HepG2 (cell line): ENCODE data around the gene CYP17A1. TPM values are rescaled to one million over a fixed set of nuclear protein-coding genes. Genes with fewer than 3 reads are reported as not detected.
"Not testable (repeated sequence)": the region's sequence is repeated elsewhere in the genome, so short reads cannot be mapped to it uniquely, and the experiment has no call there.

Source experiments
- ATAC-seq: fragments of 200-7000 bp; cut with Tn5 transposase; 3 replicates; pipeline ENCODE4 v1.9.1; 2020; ENCODE audit warnings: mild to moderate bottlenecking, moderate library complexity
- BruUV-seq: library from RNA; stranded (reverse); fragments of 400-500 nt; replicated peaks from 2 replicates; lab custom pipeline; 2021; lab: Mats Ljungman, UMichigan
- CTCF ChIA-PET: fragments of 300-600 bp; formaldehyde crosslinking; extraction: SDS; loops from one replicate; lab custom pipeline; 2021; ENCODE audit warnings: low total read pairs, inconsistent platforms, low intra/inter-chr PET ratio; lab: Yijun Ruan, JAX
- POLR2A ChIA-PET: fragments of 350-600 bp; sonication (Branson Sonifier 250); formaldehyde crosslinking; loops from one replicate; lab custom pipeline; 2020; ENCODE audit warnings: antibody characterized with exemption, inconsistent platforms; lab: Yijun Ruan, JAX
- DNase-seq: peaks from one replicate; pipeline ENCODE4 v3.0.0-alpha.2; 2015; ENCODE audit warnings: low spot score
- FAIRE-seq: peaks from 3 replicates; lab custom pipeline; 2011; peaks lifted over from hg19 to GRCh38; lab: Jason Lieb, UNC
- H2AFZ ChIP-seq: one replicate; pipeline ENCODE4 v1.6.1; 2011; ENCODE audit warnings: low read length, inconsistent platforms
- H3K27ac ChIP-seq: fragments of 300-600 bp; 3 replicates; pipeline ENCODE4 v1.8.0; 2011; ENCODE audit warnings: mixed run types, mild to moderate bottlenecking, mixed read lengths, low read length, inconsistent platforms; ENCODE audit not compliant: insufficient read depth; ENCODE audit errors: extremely low read length
- H3K27me3 ChIP-seq, 2 experiments: fragments of 200-600 bp in 1 of 2; 2 replicates in 1 of 2; 3 replicates in 1 of 2; pipeline versions ENCODE4 v1.6.0 to v1.8.0; 2011; ENCODE audit warnings: low read length in 2 of 2, mild to moderate bottlenecking in 2 of 2, moderate library complexity in 2 of 2, inconsistent platforms in 1 of 2; ENCODE audit not compliant: insufficient read depth in 2 of 2, control insufficient read depth in 1 of 2
- H3K36me3 ChIP-seq, 2 experiments: fragments of 200-600 bp in 1 of 2; replicated peaks in 1 of 2; 2 replicates in 1 of 2; 3 replicates in 1 of 2; pipeline versions ENCODE4 v1.5.1 to v1.8.0; 2011; ENCODE audit warnings: low read length in 2 of 2, inconsistent platforms in 1 of 2; ENCODE audit not compliant: insufficient read depth in 2 of 2, control insufficient read depth in 1 of 2
- H3K4me1 ChIP-seq: 2 replicates; pipeline ENCODE4 v1.5.1; 2012; ENCODE audit warnings: low read length, inconsistent platforms; ENCODE audit not compliant: insufficient read depth
- H3K4me2 ChIP-seq: 2 replicates; pipeline ENCODE4 v1.6.0; 2011; ENCODE audit warnings: low read depth, low read length, inconsistent platforms
- H3K4me3 ChIP-seq, 3 experiments: fragments of 200-600 bp in 1 of 3; sonication (generic), shearing (Covaris generic) in 1 of 3; replicated peaks in 1 of 3; 2 replicates each; pipeline ENCODE4 v1.5.1; 2011 to 2016; ENCODE audit warnings: low read length in 3 of 3, inconsistent platforms in 2 of 3, low read depth in 2 of 3, mild to moderate bottlenecking in 2 of 3, control low read depth in 1 of 3, mixed read lengths in 1 of 3; ENCODE audit not compliant: insufficient read depth in 1 of 3
- H3K79me2 ChIP-seq: one replicate; pipeline ENCODE4 v1.6.1; 2011; ENCODE audit warnings: low read length, inconsistent platforms; ENCODE audit not compliant: insufficient read depth
- H3K9ac ChIP-seq: 2 replicates; pipeline ENCODE4 v1.6.0; 2011; ENCODE audit warnings: mild to moderate bottlenecking, low read depth, low read length, inconsistent platforms; ENCODE audit not compliant: insufficient read depth
- H3K9me3 ChIP-seq: 2 replicates; pipeline ENCODE4 v1.5.1; 2012; ENCODE audit warnings: mild to moderate bottlenecking, low read length
- H4K20me1 ChIP-seq: 2 replicates; pipeline ENCODE4 v1.6.0; 2011; ENCODE audit warnings: inconsistent platforms, mild to moderate bottlenecking, low read length, moderate library complexity; ENCODE audit not compliant: insufficient read depth
- ARID5B ChIP-seq: IDR thresholded peaks from 2 replicates; pipeline ENCODE4 v1.4.0; 2020; ENCODE audit warnings: mild to moderate bottlenecking, missing genetic modification reagents
- FOXP1 ChIP-seq, 2 experiments: fragments of 450-650 bp in 1 of 2; IDR thresholded peaks; 2 replicates each; pipeline ENCODE4 v1.6.1; 2017 to 2018; ENCODE audit warnings: antibody characterized with exemption in 1 of 2
- GATAD2A ChIP-seq: IDR thresholded peaks from 2 replicates; pipeline ENCODE4 v1.6.1; 2016
- HNF4G ChIP-seq, 2 experiments: sonication (generic) in 1 of 2; formaldehyde crosslinking in 1 of 2; IDR thresholded peaks; 2 replicates each; pipeline versions ENCODE4 v1.4.0 to v1.6.1; 2011 to 2020; ENCODE audit warnings: borderline replicate concordance in 2 of 2, low read depth in 2 of 2, mild to moderate bottlenecking in 2 of 2, low read length in 1 of 2, missing genetic modification reagents in 1 of 2, moderate library complexity in 1 of 2
- NCOR1 ChIP-seq: fragments of 200-600 bp; sonication (generic); IDR thresholded peaks from 2 replicates; pipeline ENCODE4 v1.7.0; 2017; ENCODE audit warnings: antibody characterized with exemption, low read length, borderline replicate concordance
- SETDB1 ChIP-seq: sonication (generic); formaldehyde crosslinking; IDR thresholded peaks from 2 replicates; pipeline ENCODE4 v1.5.1; 2020; ENCODE audit warnings: missing genetic modification reagents, mild to moderate bottlenecking, borderline replicate concordance
- SOX13 ChIP-seq, 3 experiments: fragments of 450-650 bp in 1 of 3; sonication (generic) in 1 of 3; formaldehyde crosslinking in 1 of 3; IDR thresholded peaks in 2 of 3; conservative IDR thresholded peaks in 1 of 3; 2 replicates each; pipeline versions ENCODE4 v1.5.0 to v1.6.1; 2016 to 2020; ENCODE audit warnings: antibody characterized with exemption in 1 of 3, mild to moderate bottlenecking in 1 of 3, missing compliant biosample characterization in 1 of 3, missing genetic modification reagents in 1 of 3, moderate library complexity in 1 of 3
- TFE3 ChIP-seq: IDR thresholded peaks from 2 replicates; pipeline ENCODE4 v1.6.1; 2016
- WGBS: methylation state at CpG from one replicate; pipeline ENCODE4 v1.1.6; 2017; ENCODE audit warnings: low lambda C conversion rate; 5-methylcytosine and 5-hydroxymethylcytosine counted together
- in situ Hi-C: cut with HindIII; loops from 2 replicates; pipeline ENCODE4 v1.10.0; 2017; ENCODE audit warnings: low pct_unique_long_range_greater_than_20kb; ENCODE audit not compliant: extremely low pct_ligation_motif_present
- intact Hi-C: fragments of 100-400 bp; cut with micrococcal nuclease; formaldehyde crosslinking; loops from one replicate; pipeline ENCODE4 v1.10.0; 2022; ENCODE audit not compliant: unreplicated experiment
- polyA plus RNA-seq, 8 experiments: library from polyadenylated mRNA; depleted of rRNA in 3 of 8; stranded (reverse) in 7 of 8; unstranded in 1 of 8; fragments of >200 nt; fragmentation: Illumina TruSeq in 4 of 8; extraction: Trizol in 4 of 8; gene quantifications; 2 replicates each; pipeline versions ENCODE4 v1.2.1 to v1.2.3, GENCODE V29; 2011 to 2016; ENCODE audit warnings: low read depth in 4 of 8, missing spikeins in 1 of 8, mixed read lengths in 1 of 8; ENCODE audit not compliant: insufficient read depth in 1 of 8
- total RNA-seq, 5 experiments: library from RNA; depleted of rRNA; stranded (reverse); fragments of >200 nt; fragmentation: Illumina TruSeq; extraction: Trizol; gene quantifications; 2 replicates each; pipeline ENCODE4 v1.2.3, GENCODE V29; 2016; ENCODE audit warnings: low read depth in 1 of 5

CYP17A1 gene
- total and polyA plus RNA-seq, 2 of the 13 experiments (the other 11 are each of a cell fraction or from before 2014, with no cell fraction given) = 0.13 to 1.1 TPM

- peak; percentile 45; the same call in 1 of the 2 replicates for TF ChIP-seq ARID5B (CRISPR knock-in tag)
- peak; percentile 56 for TF ChIP-seq GATAD2A (CRISPR knock-in tag)
These were observed 8.2 kb upstream of the CYP17A1 start (continued) for GRCh38 chr10:102845352-102845902.

GRCh38 chr10:102844190-102844776 is 7.1 kb upstream of the CYP17A1 start:
- H4K20me1 ChIP-seq; H3K27me3 ChIP-seq; H3K4me3 ChIP-seq; H3K36me3 ChIP-seq; BruUV-seq; intact Hi-C loops; CTCF ChIA-PET; H3K4me2 ChIP-seq; FAIRE-seq; ATAC-seq; DNase-seq; H3K9ac ChIP-seq; H3K27ac ChIP-seq; in situ Hi-C loops; H3K9me3 ChIP-seq; H2AFZ ChIP-seq; H3K79me2 ChIP-seq; TF ChIP-seq SOX13 (IDR thresholded peaks at IDR 0.05); FOXP1 (IDR thresholded peaks at IDR 0.05); HNF4G (CRISPR knock-in tag; IDR thresholded peaks at IDR 0.05; ENCODE audit: borderline replicate concordance, low read depth): not testable (repeated sequence)
- WGBS = 55% methylated on average over 5 of the region's 6 CpGs
- POLR2A ChIA-PET = interaction anchor here (1.0 kb wide), 1 partner anchor 74 kb away, joined by 3 read pairs; the partner anchor contains the start of gene CNNM2
- H3K4me1 ChIP-seq = peaks cover 59% of the 10 kb centered on the region
- TF ChIP-seq TFE3 (CRISPR knock-in tag) (peak; percentile 55), SOX13 (CRISPR knock-in tag; conservative IDR thresholded peaks at IDR 0.05 in 1 of 2, IDR thresholded peaks at IDR 0.05 in 1 of 2) (peak in 1 of 2 experiments; percentile 43; a peak in 2 of 4 replicates), FOXP1 (CRISPR knock-in tag; IDR thresholded peaks at IDR 0.05) (0 out of 2 replicates have a peak, but pooled peaks have one; percentile 17), HNF4G (IDR thresholded peaks at IDR 0.05; ENCODE audit: borderline replicate concordance, low read depth, low read length) (peak; percentile 29; the same call in 1 of the 2 replicates), SETDB1 (CRISPR knock-in tag) (0 out of 2 replicates have a peak, but pooled peaks have one; percentile 75), NCOR1 (peak; percentile 72; the same call in 1 of the 2 replicates), GATAD2A (CRISPR knock-in tag) (peak; percentile 52; the same call in 1 of the 2 replicates), ARID5B (CRISPR knock-in tag) (0 out of 2 replicates have a peak, but pooled peaks have one; percentile 36)
